Urinary bladder (tissue), 4 donors: ENCODE results near the gene TGFB1. TPM values are rescaled to one million over a fixed set of nuclear protein-coding genes. Genes with fewer than 3 reads are reported as not detected.
A peak's percentile ranks its signal among the peaks of the same experiment; 100 is the strongest.

Experiments used
- DNase-seq: peaks from one replicate; pipeline ENCODE4 v3.0.0-alpha.2; 2015; ENCODE audit errors: extremely low spot score
- H3K27ac ChIP-seq: one replicate; pipeline ENCODE4 v1.5.1; 2013; ENCODE audit warnings: low read depth, mild to moderate bottlenecking, moderate library complexity
- H3K36me3 ChIP-seq: one replicate; pipeline ENCODE4 v1.6.1; 2013; ENCODE audit warnings: mild to moderate bottlenecking, moderate library complexity; ENCODE audit not compliant: insufficient read depth
- H3K4me1 ChIP-seq: one replicate; pipeline ENCODE4 v1.6.1; 2013; ENCODE audit warnings: mild to moderate bottlenecking, moderate library complexity; ENCODE audit not compliant: insufficient read depth
- H3K4me3 ChIP-seq: one replicate; pipeline ENCODE4 v1.5.1; 2013; ENCODE audit warnings: low read depth, low read length
- WGBS: extraction: QIAGEN DNeasy Blood & Tissue Kit; methylation state at CpG from one replicate; pipeline ENCODE4 v1.1.7; 2013; 5-methylcytosine and 5-hydroxymethylcytosine counted together
- polyA plus RNA-seq: library from polyadenylated mRNA; stranded (reverse); fragments of 200-250 nt; gene quantifications from one replicate; pipeline ENCODE4 v1.2.3, GENCODE V29; 2013
- total RNA-seq: library from RNA; depleted of rRNA; stranded (reverse); fragments of >200 nt; gene quantifications from one replicate; pipeline ENCODE4 v1.2.3, GENCODE V29; 2014
- donor health status: healthy with polysubstance abuse.
- donor health status: healthy.

The TGFB1 gene
- total and polyA plus RNA-seq, 2 donors = 9.2 to 58.9 TPM

- Histone ChIP-seq H3K4me1 (no peaks in the 10 kb centered on the region), H3K27ac (peak overlapping the region; percentile 44), H3K4me3 (peak overlapping the region; percentile 17), H3K36me3 (no peaks in the 10 kb centered on the region)
- DNase-seq = no peak
- WGBS = 59% methylated on average over 13 of the region's 13 CpGs
These were observed 26.6 kb downstream of the TGFB1 start for GRCh38 chr19:41327076-41327575.

DNA sequence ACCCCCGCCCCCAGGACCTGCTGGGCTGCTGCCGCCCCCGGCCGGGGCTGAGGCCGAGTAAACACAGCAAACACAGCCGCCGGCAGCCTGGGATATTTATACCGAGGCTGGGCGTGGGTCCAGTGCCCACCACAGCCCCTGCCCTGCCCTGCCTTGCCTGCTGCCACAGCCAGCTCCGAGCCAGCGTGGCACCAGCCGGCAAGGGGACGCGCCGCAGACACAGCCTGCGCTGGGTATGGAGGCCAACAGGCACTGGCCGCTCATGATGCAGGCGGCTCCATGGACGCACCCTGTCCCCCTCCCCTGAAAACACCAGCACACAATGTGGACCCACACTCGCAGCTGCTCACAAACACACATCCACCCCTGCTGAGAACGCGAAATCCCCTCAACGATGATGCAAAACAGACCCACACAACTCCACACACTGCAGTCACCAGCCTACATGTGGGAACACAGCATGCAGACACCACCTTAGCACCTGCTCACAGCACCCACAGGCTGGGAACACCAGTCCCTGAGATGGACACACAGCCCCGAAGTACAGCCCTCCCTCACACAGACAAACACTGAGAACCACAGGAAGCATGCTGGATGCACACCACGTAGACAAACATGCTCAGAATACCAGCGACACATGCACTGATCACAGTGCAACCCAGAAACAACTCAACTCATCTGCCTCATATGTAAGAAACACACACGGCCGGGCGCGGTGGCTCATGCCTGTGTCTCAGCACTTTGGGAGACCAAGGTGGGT, 27.6 kb downstream of the TGFB1 start:
- H3K4me1 ChIP-seq = no peaks in the 10 kb centered on the region
- WGBS = 20% methylated on average over 30 of the region's 30 CpGs

DNA sequence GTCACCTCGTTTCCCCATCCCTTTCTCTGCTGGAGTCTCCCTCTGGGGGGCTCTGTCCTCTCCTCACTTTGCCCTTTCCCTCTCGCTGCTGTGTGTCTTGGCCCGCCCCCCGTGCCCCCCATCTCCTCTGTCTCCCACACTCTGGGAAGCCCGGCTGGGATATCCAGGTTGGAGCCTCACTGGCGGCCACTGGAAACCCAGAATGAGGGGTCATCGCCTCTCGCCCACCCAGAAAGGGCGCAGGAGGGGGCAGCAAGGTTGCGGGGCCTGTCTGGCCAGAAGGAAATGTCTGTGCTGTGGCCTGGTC, 28.1 kb downstream of the TGFB1 start:
- peak overlapping the region; percentile 16 for H3K4me3 ChIP-seq
- H3K27ac ChIP-seq = peak overlapping the region; percentile 79
- H3K4me1 ChIP-seq = no peaks in the 10 kb centered on the region
- 9% methylated on average over 10 of the region's 10 CpGs for WGBS
- H3K36me3 ChIP-seq = no peaks in the 10 kb centered on the region
- DNase-seq = no peak

More for the DNA sequence above, 27.6 kb downstream of the TGFB1 start:
- DNase-seq = no peak
- Histone ChIP-seq H3K36me3 (no peaks in the 10 kb centered on the region), H3K4me3 (peak overlapping the region; percentile 16), H3K27ac (peak overlapping the region; percentile 79)

GRCh38 chr19:41324921-41325639, 28.6 kb downstream of the TGFB1 start:
- no peaks in the 10 kb centered on the region for H3K4me1 ChIP-seq
- DNase-seq = no peak
- no peaks in the 10 kb centered on the region for H3K36me3 ChIP-seq
- WGBS = 11% methylated on average over 23 of the region's 23 CpGs
- peak overlapping the region; percentile 89 for H3K27ac ChIP-seq
- no peak overlapping the region for H3K4me3 ChIP-seq

GRCh38 chr19:41324231-41324702, 29.5 kb downstream of the TGFB1 start:
- 66% methylated on average over 7 of the region's 7 CpGs for WGBS
- H3K4me3 ChIP-seq = no peak overlapping the region
- peak overlapping the region; percentile 89 for H3K27ac ChIP-seq
- H3K4me1 ChIP-seq = no peaks in the 10 kb centered on the region
- H3K36me3 ChIP-seq = no peaks in the 10 kb centered on the region
- no peak for DNase-seq

DNA sequence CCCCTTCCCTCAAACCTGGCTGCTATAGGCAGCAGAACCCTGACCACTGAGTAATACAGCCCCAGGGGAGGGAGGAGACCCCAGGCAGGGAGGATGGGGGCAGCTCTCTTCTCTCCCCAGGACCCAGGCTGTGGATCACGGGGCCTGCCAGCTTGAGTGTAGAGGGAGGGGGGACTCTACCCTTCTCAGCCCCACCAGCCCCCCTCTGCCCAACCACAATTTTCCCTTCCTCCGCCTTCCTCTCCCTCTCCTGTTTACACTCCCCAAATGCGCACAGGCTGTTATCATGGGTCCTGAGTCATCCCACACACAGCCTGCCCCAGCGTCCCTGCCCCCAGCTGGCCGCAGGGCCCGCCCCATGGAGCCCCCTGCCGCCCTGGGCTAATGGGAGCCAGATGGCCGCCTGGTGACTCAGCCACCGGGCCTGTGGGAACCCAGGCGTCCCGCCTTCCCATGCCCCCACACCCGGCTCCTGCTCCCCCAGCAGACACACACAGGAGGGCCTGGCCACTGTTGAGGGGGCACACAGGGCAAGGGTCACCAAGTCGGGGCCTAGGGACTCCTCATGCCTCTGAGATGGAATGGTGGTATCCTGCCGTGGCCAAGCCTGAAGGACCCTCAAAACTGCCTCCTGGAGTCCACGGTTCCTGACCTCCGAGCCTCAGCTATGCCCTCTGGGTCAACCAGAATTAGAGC, 30.1 kb downstream of the TGFB1 start:
- DNase-seq = no peak
- H3K4me3 ChIP-seq = no peak overlapping the region
- H3K27ac ChIP-seq = peak overlapping the region; percentile 89
- no peaks in the 10 kb centered on the region for H3K4me1 ChIP-seq
- H3K36me3 ChIP-seq = no peaks in the 10 kb centered on the region
- 28% methylated on average over 16 of the region's 16 CpGs for WGBS

DNA sequence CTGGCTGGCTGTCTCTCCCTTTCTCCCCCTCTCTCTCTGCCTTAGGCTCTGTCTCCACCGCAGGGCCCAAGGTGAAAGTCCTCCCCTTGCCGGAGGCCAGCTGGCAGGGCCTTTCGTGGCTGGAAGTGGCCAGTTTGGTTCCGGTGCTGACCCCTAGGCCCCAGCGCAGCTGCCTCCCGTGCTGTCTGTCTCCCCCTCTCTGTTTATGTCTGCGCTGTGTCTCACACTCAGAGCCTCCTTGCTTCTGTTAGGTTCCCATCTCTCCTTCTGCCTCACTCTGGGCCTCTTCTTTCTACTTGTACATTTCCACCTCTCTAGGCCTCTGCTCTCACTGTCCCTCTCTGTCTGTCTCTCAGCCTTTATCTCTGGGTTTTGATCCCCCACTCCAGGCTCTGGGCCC, 30.7 kb downstream of the TGFB1 start:
- Histone ChIP-seq H3K4me1 (no peaks in the 10 kb centered on the region), H3K27ac (peak overlapping the region; percentile 89), H3K4me3 (no peak overlapping the region), H3K36me3 (no peaks in the 10 kb centered on the region)
- 26% methylated on average over 7 of the region's 7 CpGs for WGBS
- no peak for DNase-seq

DNA sequence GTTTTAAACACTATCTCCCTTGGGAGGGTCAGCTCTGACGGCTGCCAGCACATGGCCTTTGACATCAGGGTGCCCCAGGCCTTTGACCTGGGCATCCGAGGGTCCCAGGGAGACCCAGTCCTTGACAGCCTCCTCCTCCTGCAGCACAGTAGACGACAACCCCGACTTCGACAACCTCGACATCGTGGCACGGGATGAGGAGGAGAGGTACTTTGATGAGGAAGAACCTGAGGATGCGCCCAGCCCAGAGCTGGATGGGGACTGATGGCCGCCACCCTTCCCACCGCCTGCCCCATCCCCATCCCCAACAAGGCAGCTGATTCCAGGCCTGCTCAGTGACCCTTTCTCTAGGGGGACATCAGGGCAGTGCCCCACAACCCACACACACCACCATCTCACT, 31.3 kb downstream of the TGFB1 start:
- no peak overlapping the region for H3K4me3 ChIP-seq
- H3K27ac ChIP-seq = peak overlapping the region; percentile 89
- H3K4me1 ChIP-seq = no peaks in the 10 kb centered on the region
- 88% methylated on average over 11 of the region's 11 CpGs for WGBS
- no peak for DNase-seq
- no peaks in the 10 kb centered on the region for H3K36me3 ChIP-seq

DNA sequence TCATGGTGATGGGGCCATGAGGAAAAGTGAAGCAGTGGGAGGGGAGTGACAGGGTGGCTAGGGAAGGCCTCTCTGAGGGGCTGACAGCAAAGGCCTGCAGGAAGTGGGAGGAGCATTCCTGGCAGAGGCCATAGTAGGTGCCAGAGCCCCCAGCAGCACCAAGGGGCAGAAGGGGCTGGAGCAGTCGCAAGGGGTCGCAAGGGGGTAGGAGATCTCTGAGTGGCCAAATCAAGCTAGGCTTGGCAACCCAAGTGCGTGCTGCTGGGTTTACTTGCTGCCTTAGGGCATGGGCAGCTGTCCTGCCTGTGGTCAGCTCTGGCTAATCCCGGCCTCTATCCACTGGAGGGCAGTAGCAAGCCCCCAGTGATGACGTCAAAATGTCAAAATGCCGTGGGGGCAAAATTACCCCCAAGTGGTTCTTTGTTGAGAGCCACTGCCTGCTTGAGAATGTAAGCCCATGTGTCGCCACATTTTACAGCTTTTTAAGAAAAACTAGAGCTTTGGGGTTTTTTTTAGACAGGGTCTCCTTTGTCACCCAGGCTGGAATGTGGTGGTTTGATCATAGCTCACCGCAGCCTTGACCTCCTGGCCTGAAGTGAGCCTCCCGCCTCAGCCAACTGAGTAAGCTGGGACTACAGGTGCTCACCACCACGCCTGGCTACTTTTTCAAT, 32.0 kb downstream of the TGFB1 start:
- Histone ChIP-seq H3K36me3 (no peaks in the 10 kb centered on the region), H3K4me1 (no peaks in the 10 kb centered on the region), H3K4me3 (no peak overlapping the region), H3K27ac (no peak overlapping the region)
- no peak for DNase-seq
- WGBS = 56% methylated on average over 10 of the region's 10 CpGs

DNA sequence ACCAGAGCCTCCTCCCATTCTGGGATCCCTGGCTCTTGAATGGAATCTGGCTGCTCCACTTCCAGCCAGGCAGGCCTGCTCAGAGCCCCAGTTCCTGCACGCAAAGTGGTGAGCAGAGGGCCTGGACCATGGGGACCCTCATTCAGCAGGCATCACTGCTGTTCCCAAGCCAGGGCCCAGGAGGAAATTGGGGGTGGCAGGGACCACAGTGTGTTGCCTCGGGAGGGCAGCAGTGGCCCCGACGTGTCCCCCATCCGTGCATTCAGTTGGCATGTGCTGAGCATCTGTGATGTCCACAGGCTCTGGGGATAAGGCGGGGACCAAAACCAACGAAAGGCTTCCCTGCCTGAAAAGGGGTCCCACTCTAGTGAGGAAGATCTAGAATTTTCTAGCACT, 32.5 kb downstream of the TGFB1 start:
- Histone ChIP-seq H3K27ac (no peak overlapping the region), H3K36me3 (no peaks in the 10 kb centered on the region), H3K4me1 (no peaks in the 10 kb centered on the region), H3K4me3 (no peak overlapping the region)
- no peak for DNase-seq
- WGBS = 76% methylated on average over 7 of the region's 7 CpGs

GRCh38 chr19:41320568-41320967, 33.2 kb downstream of the TGFB1 start:
- no peaks in the 10 kb centered on the region for H3K36me3 ChIP-seq
- no peak overlapping the region for H3K4me3 ChIP-seq
- H3K27ac ChIP-seq = no peak overlapping the region
- DNase-seq = no peak
- H3K4me1 ChIP-seq = no peaks in the 10 kb centered on the region
- 87% methylated on average over 4 of the region's 4 CpGs for WGBS

GRCh38 chr19:41320185-41320518, 33.6 kb downstream of the TGFB1 start:
- H3K4me3 ChIP-seq = no peak overlapping the region
- WGBS = 85% methylated on average over 11 of the region's 11 CpGs
- H3K27ac ChIP-seq = no peak overlapping the region
- no peak for DNase-seq
- no peaks in the 10 kb centered on the region for H3K4me1 ChIP-seq
- H3K36me3 ChIP-seq = no peaks in the 10 kb centered on the region

GRCh38 chr19:41319500-41320184, 34.1 kb downstream of the TGFB1 start:
- Histone ChIP-seq H3K27ac (no peak overlapping the region), H3K4me3 (no peak overlapping the region), H3K4me1 (no peaks in the 10 kb centered on the region), H3K36me3 (no peaks in the 10 kb centered on the region)
- DNase-seq = no peak
- 79% methylated on average over 20 of the region's 20 CpGs for WGBS
